Muscle layer of colon (tissue), 2 donors: ENCODE results near the gene PGR.

ENCODE experiments used
- H3K27ac ChIP-seq: one replicate; pipeline ENCODE4 v1.7.0; 2013; ENCODE audit warnings: low read depth, mild to moderate bottlenecking, low read length, moderate library complexity
- H3K27me3 ChIP-seq, 2 donors: one replicate each; pipeline ENCODE4 v1.7.0; 2013; ENCODE audit warnings: low read length in 2 of 2, mild to moderate bottlenecking in 2 of 2; ENCODE audit not compliant: insufficient read depth in 2 of 2, control insufficient read depth in 1 of 2
- H3K36me3 ChIP-seq: one replicate; pipeline ENCODE4 v1.7.0; 2013; ENCODE audit warnings: mild to moderate bottlenecking, low read length; ENCODE audit not compliant: insufficient read depth
- H3K4me1 ChIP-seq: one replicate; pipeline ENCODE4 v1.7.0; 2013; ENCODE audit warnings: mild to moderate bottlenecking, low read length; ENCODE audit not compliant: insufficient read depth
- H3K4me3 ChIP-seq, 2 donors: one replicate each; pipeline ENCODE4 v1.7.0; 2013; ENCODE audit warnings: low read length in 2 of 2, low read depth in 1 of 2, mild to moderate bottlenecking in 1 of 2, moderate library complexity in 1 of 2
- H3K9ac ChIP-seq: one replicate; pipeline ENCODE4 v1.7.0; 2013; ENCODE audit warnings: low read length
- H3K9me3 ChIP-seq: one replicate; pipeline ENCODE4 v1.7.0; 2013; ENCODE audit warnings: mild to moderate bottlenecking, low read length
- donor health status: abdominal sarcoma.
- donor health status: Adenocarcinoma of cecum.

PGR gene

GRCh38 chr11:101009690-101010055 is 119.9 kb downstream of the PGR start:
- no peak overlapping the region for H3K4me3 ChIP-seq
- no peaks in the 10 kb centered on the region for H3K27me3 ChIP-seq
- H3K9me3 ChIP-seq = no peaks in the 10 kb centered on the region
- H3K36me3 ChIP-seq = no peaks in the 10 kb centered on the region
- no peak overlapping the region for H3K27ac ChIP-seq
- H3K9ac ChIP-seq = no peak overlapping the region
- H3K4me1 ChIP-seq = no peaks in the 10 kb centered on the region

GRCh38 chr11:101008961-101009689 is 120.5 kb downstream of the PGR start:
- Histone ChIP-seq H3K4me1 (no peaks in the 10 kb centered on the region), H3K9me3 (no peaks in the 10 kb centered on the region), H3K27me3 (no peaks in the 10 kb centered on the region)

GRCh38 chr11:101003468-101003867 is 126.1 kb downstream of the PGR start:
- no peaks in the 10 kb centered on the region for H3K4me1 ChIP-seq
- H3K27ac ChIP-seq = no peak overlapping the region
- H3K36me3 ChIP-seq = no peaks in the 10 kb centered on the region
- H3K27me3 ChIP-seq = no peaks in the 10 kb centered on the region
- H3K9me3 ChIP-seq = no peaks in the 10 kb centered on the region
- H3K9ac ChIP-seq = no peak overlapping the region
- H3K4me3 ChIP-seq = no peak overlapping the region

More at GRCh38 chr11:101008961-101009689, 120.5 kb downstream of the PGR start:
- H3K9ac ChIP-seq = no peak overlapping the region
- H3K4me3 ChIP-seq = no peak overlapping the region
- H3K36me3 ChIP-seq = no peaks in the 10 kb centered on the region
- H3K27ac ChIP-seq = no peak overlapping the region

- Histone ChIP-seq H3K27me3 (no peaks in the 10 kb centered on the region), H3K27ac (no peak overlapping the region), H3K4me3 (no peak overlapping the region), H3K4me1 (no peaks in the 10 kb centered on the region), H3K9me3 (no peaks in the 10 kb centered on the region), H3K36me3 (no peaks in the 10 kb centered on the region), H3K9ac (no peak overlapping the region)
Measured at GRCh38 chr11:100999756-101000155, 129.9 kb downstream of the PGR start.

GRCh38 chr11:100994966-100995365 is 134.6 kb downstream of the PGR start:
- H3K4me1 ChIP-seq = no peaks in the 10 kb centered on the region
- no peaks in the 10 kb centered on the region for H3K27me3 ChIP-seq
- no peaks in the 10 kb centered on the region for H3K9me3 ChIP-seq
- no peaks in the 10 kb centered on the region for H3K36me3 ChIP-seq
- H3K9ac ChIP-seq = no peak overlapping the region
- H3K4me3 ChIP-seq = no peak overlapping the region
- no peak overlapping the region for H3K27ac ChIP-seq

GRCh38 chr11:100991541-100991940 is 138.1 kb downstream of the PGR start:
- no peaks in the 10 kb centered on the region for H3K4me1 ChIP-seq
- no peak overlapping the region for H3K4me3 ChIP-seq
- H3K9ac ChIP-seq = no peak overlapping the region
- H3K27me3 ChIP-seq = no peaks in the 10 kb centered on the region
- H3K9me3 ChIP-seq = no peaks in the 10 kb centered on the region
- H3K27ac ChIP-seq = no peak overlapping the region
- no peaks in the 10 kb centered on the region for H3K36me3 ChIP-seq

- H3K4me3 ChIP-seq = no peak overlapping the region
Measured at GRCh38 chr11:100990931-100991330, 138.7 kb downstream of the PGR start.

GRCh38 chr11:100984668-100985067 is 144.9 kb downstream of the PGR start:
- no peaks in the 10 kb centered on the region for H3K4me1 ChIP-seq
- no peak overlapping the region for H3K9ac ChIP-seq
- H3K4me3 ChIP-seq = no peak overlapping the region
- H3K27ac ChIP-seq = no peak overlapping the region
- H3K36me3 ChIP-seq = no peaks in the 10 kb centered on the region
- no peaks in the 10 kb centered on the region for H3K27me3 ChIP-seq
- H3K9me3 ChIP-seq = no peaks in the 10 kb centered on the region

More at GRCh38 chr11:100990931-100991330, 138.7 kb downstream of the PGR start:
- no peak overlapping the region for H3K27ac ChIP-seq
- no peaks in the 10 kb centered on the region for H3K4me1 ChIP-seq
- no peaks in the 10 kb centered on the region for H3K36me3 ChIP-seq
- no peaks in the 10 kb centered on the region for H3K9me3 ChIP-seq
- no peak overlapping the region for H3K9ac ChIP-seq
- H3K27me3 ChIP-seq = no peaks in the 10 kb centered on the region

GRCh38 chr11:100981196-100981824 is 148.3 kb downstream of the PGR start:
- H3K4me1 ChIP-seq = no peaks in the 10 kb centered on the region
- no peaks in the 10 kb centered on the region for H3K9me3 ChIP-seq
- H3K27me3 ChIP-seq = no peaks in the 10 kb centered on the region
- H3K36me3 ChIP-seq = peaks cover 11% of the 10 kb centered on the region
- H3K27ac ChIP-seq = no peak overlapping the region
- H3K9ac ChIP-seq = no peak overlapping the region
- no peak overlapping the region for H3K4me3 ChIP-seq

- H3K36me3 ChIP-seq = peaks cover 17% of the 10 kb centered on the region
Measured at GRCh38 chr11:100980156-100980555, 149.5 kb downstream of the PGR start.

More at GRCh38 chr11:100980156-100980555, 149.5 kb downstream of the PGR start:
- Histone ChIP-seq H3K27ac (no peak overlapping the region), H3K4me3 (no peak overlapping the region), H3K4me1 (no peaks in the 10 kb centered on the region), H3K9ac (no peak overlapping the region), H3K9me3 (no peaks in the 10 kb centered on the region), H3K27me3 (no peaks in the 10 kb centered on the region)
